ENCODE measurements around the gene ATP5PD.

DNA sequence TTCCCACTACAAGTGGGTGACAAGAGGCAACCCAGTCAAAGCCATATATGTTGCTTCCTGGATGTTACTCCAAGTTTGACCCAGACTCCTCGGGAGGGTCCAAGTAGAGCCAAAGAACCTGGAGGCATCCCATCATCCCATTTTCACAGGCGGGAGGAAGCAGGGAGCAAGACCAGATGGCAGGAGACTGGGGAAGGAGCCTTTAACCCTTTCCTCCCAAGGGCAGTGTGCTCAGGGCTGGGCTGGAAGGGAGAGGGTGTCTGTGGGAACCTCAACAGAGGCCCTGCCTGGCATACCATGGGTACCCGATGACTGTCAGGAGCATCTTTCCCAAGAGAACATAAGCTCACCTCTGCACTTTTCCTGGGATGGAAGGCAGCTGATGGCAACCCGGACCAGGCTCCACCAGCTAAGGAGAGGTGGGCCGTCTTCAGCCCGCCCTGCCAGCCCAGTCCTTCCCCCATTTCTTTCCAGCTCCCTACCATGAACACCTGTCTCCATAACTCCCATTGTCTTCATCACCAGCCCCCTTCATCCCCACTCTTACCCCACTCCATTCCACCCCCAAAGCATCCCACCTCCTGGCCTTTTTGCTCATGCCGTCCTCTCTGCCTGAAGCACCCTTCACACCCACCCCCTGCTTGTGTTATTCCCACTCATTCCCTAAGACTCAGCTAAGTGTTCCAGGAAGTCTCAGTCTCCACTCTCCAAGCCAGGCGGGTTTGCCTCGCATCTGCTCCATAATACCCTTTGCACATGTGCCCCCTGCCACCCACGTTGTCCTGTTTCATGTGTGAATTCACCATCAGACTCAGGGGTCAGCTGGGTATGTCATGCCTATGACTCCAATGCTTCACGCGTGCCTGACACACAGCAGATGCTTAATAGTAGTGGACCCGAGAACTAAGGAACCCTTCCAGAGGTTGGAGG, 35.1 kb upstream of the ATP5PD start:
- TF ChIP-seq JUN (CRISPR knock-in tag; IDR thresholded peaks at IDR 0.05): no peak
- no peak for TF ChIP-seq TEAD4 (CRISPR knock-in tag; IDR thresholded peaks at IDR 0.05)
- no peak for TF ChIP-seq MYBL2 (CRISPR knock-in tag; IDR thresholded peaks at IDR 0.05)
- TF ChIP-seq USF2 (CRISPR knock-in tag; IDR thresholded peaks at IDR 0.05): no peak
- no peak for TF ChIP-seq ATF3 (CRISPR knock-in tag; conservative IDR thresholded peaks at IDR 0.05)
- no peak for TF ChIP-seq KAT7 (CRISPR knock-in tag; IDR thresholded peaks at IDR 0.05; ENCODE audit: borderline replicate concordance)

All from WTC11 (cell line).